Spleen (tissue), 7 donors: ENCODE results near the gene FAM237B.

Experiments
- CTCF ChIP-seq, 11 experiments: fragments of 200-600 bp in 7 of 11; fragments of 450-650 bp in 4 of 11; sonication (generic) in 4 of 11; IDR thresholded peaks in 8 of 11; conservative IDR thresholded peaks in 3 of 11; 1 replicate in 7 of 11; 2 replicates in 4 of 11; pipeline versions ENCODE4 v1.4.0 to v1.8.0; 2016 to 2021; ENCODE audit warnings: antibody characterized with exemption in 11 of 11, inconsistent platforms in 4 of 11, mild to moderate bottlenecking in 1 of 11
- POLR2A ChIP-seq, 3 donors: fragments of 450-650 bp; IDR thresholded peaks; one replicate each; pipeline ENCODE4 v1.5.1; 2017; ENCODE audit warnings: antibody characterized with exemption in 3 of 3, mild to moderate bottlenecking in 1 of 3
- POLR2AphosphoS5 ChIP-seq, 3 donors: sonication (generic); formaldehyde crosslinking; IDR thresholded peaks; one replicate each; pipeline ENCODE4 v1.5.1; 2017; ENCODE audit warnings: antibody characterized with exemption in 3 of 3
- donor health status: DM: no; HTN: no; CAD: no; lungs with moderate emphysema.
- donor health status: DM: no; HTN: no; CAD: no.
- donor health status: DM: no; HTN: no; CAD: no.

GRCh38 chr7:90345016-90345415, 23.9 kb upstream of the FAM237B start:
- TF ChIP-seq CTCF (IDR thresholded peaks at IDR 0.05 in 8 of 11, conservative IDR thresholded peaks at IDR 0.05 in 3 of 11) (no peak), POLR2AphosphoS5 (IDR thresholded peaks at IDR 0.05) (no peak), POLR2A (IDR thresholded peaks at IDR 0.05) (no peak)
